HepG2 (cell line): ENCODE data around the gene PRSS12.

Experiments
- BRF2 ChIP-seq: sonication (generic); formaldehyde crosslinking; IDR thresholded peaks from 2 replicates; pipeline ENCODE4 v1.8.1; 2022; ENCODE audit warnings: mild to moderate bottlenecking, missing genetic modification reagents
- CTCF ChIP-seq: sonication (generic); formaldehyde crosslinking; IDR thresholded peaks from 2 replicates; pipeline ENCODE4 v1.5.0; 2020; ENCODE audit warnings: mild to moderate bottlenecking, missing genetic modification reagents, moderate library complexity
- HNRNPK ChIP-seq: fragments of 200-400 bp; formaldehyde crosslinking; IDR thresholded peaks from 2 replicates; pipeline ENCODE4 v1.6.1; 2018; ENCODE audit warnings: low read length, low read depth, moderate library complexity, mild to moderate bottlenecking; ENCODE audit not compliant: poor library complexity, severe bottlenecking
- MXD1 ChIP-seq: sonication (generic); formaldehyde crosslinking; IDR thresholded peaks from 2 replicates; pipeline ENCODE4 v1.4.0; 2020; ENCODE audit warnings: mild to moderate bottlenecking, missing genetic modification reagents
- POLR2AphosphoS5 ChIP-seq: IDR thresholded peaks from 2 replicates; pipeline ENCODE4 v1.6.1; 2012; ENCODE audit warnings: low read depth, low read length
- RCOR2 ChIP-seq: IDR thresholded peaks from 2 replicates; pipeline ENCODE4 v1.6.1; 2016; ENCODE audit warnings: missing biosample characterization, missing genetic modification reagents
- RFX5 ChIP-seq: IDR thresholded peaks from 2 replicates; pipeline ENCODE4 v1.6.1; 2011; ENCODE audit warnings: low read depth, low read length, improper control_type of control experiment
- TAF1 ChIP-seq: sonication (generic); formaldehyde crosslinking; IDR thresholded peaks from 2 replicates; pipeline ENCODE4 v1.4.0; 2020; ENCODE audit warnings: missing genetic modification reagents
- TCF7L2 ChIP-seq: IDR thresholded peaks from 2 replicates; pipeline ENCODE4 v1.6.1; 2011; ENCODE audit warnings: mild to moderate bottlenecking, low read depth, low read length, moderate library complexity
- ZNF121 ChIP-seq: sonication (generic); formaldehyde crosslinking; IDR thresholded peaks from 2 replicates; pipeline ENCODE4 v1.5.0; 2020; ENCODE audit warnings: mild to moderate bottlenecking, missing genetic modification reagents

DNA sequence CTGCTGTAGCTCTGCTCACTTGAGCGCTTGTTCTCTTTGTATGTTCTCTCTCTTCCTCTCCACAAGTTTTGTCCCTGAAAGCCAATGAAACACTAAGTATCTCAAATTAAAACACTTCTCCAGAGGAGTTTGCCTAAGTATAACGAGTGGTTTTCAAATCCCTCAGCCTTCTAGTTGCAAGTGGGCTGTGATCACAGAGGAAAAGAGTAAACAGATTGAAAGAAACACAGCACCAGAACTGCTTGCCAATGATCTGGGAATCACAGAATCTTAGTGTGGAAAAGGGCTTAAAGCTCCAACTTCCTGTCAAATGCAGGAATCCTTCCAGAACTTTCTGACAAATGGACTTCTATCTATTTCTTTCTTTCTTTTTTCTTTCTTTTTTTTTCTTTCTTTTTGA lies 4.8 kb upstream of the PRSS12 start:
- TF ChIP-seq TCF7L2: no peak
- TF ChIP-seq CTCF (CRISPR knock-in tag): no peak
- TF ChIP-seq RFX5: no peak
- TF ChIP-seq RCOR2 (CRISPR knock-in tag): no peak
- TF ChIP-seq POLR2AphosphoS5: no peak
- TF ChIP-seq MXD1 (CRISPR knock-in tag): no peak
- no peak for TF ChIP-seq ZNF121 (CRISPR knock-in tag)
- no peak for TF ChIP-seq TAF1
- no peak for TF ChIP-seq HNRNPK
- no peak for TF ChIP-seq BRF2 (CRISPR knock-in tag)
